Neural cell (in vitro differentiated cells): ENCODE results near the gene ZDHHC14. TPM values are rescaled to one million over a fixed set of nuclear protein-coding genes. Genes with fewer than 3 reads are reported as not detected.
"Not testable (repeated sequence)": the region's sequence is repeated elsewhere in the genome, so short reads cannot be mapped to it uniquely, and the experiment has no call there.

Experiments used
- H2AFZ ChIP-seq: fragments of 200-600, 300-800 bp; sonication (generic), shearing (Covaris generic); 2 replicates; pipeline ENCODE4 v1.6.0; 2014; ENCODE audit warnings: low read depth, mild to moderate bottlenecking, antibody characterized with exemption, low read length, moderate library complexity
- H3F3A ChIP-seq: fragments of 200-600 bp; shearing (Covaris generic); 2 replicates; pipeline ENCODE4 v1.6.1; 2016; ENCODE audit warnings: mild to moderate bottlenecking, moderate library complexity, mixed read lengths, antibody characterized with exemption, low read length; ENCODE audit not compliant: insufficient read depth, poor library complexity, severe bottlenecking
- H3K27ac ChIP-seq: fragments of 200-600, 300-800 bp; sonication (generic), shearing (Covaris generic); 2 replicates; pipeline ENCODE4 v1.5.1; 2014; ENCODE audit warnings: mild to moderate bottlenecking, low read length, moderate library complexity
- H3K27me3 ChIP-seq: fragments of 300-800, 200-600 bp; sonication (generic), shearing (Covaris generic); 2 replicates; pipeline ENCODE4 v1.6.0; 2014; ENCODE audit warnings: mild to moderate bottlenecking, low read depth, low read length, moderate library complexity; ENCODE audit not compliant: insufficient read depth
- H3K36me3 ChIP-seq: fragments of 300-800, 200-600 bp; sonication (generic), shearing (Covaris generic); 2 replicates; pipeline ENCODE4 v1.5.1; 2014; ENCODE audit warnings: mild to moderate bottlenecking, antibody characterized with exemption, low read length, moderate library complexity; ENCODE audit not compliant: insufficient read depth
- H3K4me2 ChIP-seq: fragments of 300-800, 200-600 bp; sonication (generic), shearing (Covaris generic); 2 replicates; pipeline ENCODE4 v1.6.0; 2014; ENCODE audit warnings: mild to moderate bottlenecking, low read length
- H3K4me3 ChIP-seq: fragments of 300-800, 200-600 bp; sonication (generic), shearing (Covaris generic); 2 replicates; pipeline ENCODE4 v1.5.1; 2014; ENCODE audit warnings: mild to moderate bottlenecking, low read length, moderate library complexity
- H3K79me2 ChIP-seq: fragments of 200-600 bp; shearing (Covaris generic); replicated peaks from 2 replicates; pipeline ENCODE4 v1.6.0; 2014; ENCODE audit warnings: mild to moderate bottlenecking, low read length, moderate library complexity; ENCODE audit not compliant: insufficient read depth
- H3K9ac ChIP-seq: fragments of 300-800, 200-600 bp; sonication (generic), shearing (Covaris generic); 2 replicates; pipeline ENCODE4 v1.6.1; 2016; ENCODE audit warnings: mild to moderate bottlenecking, low read length, mixed read lengths
- H3K9me2 ChIP-seq: fragments of 200-600 bp; shearing (Covaris generic); 2 replicates; pipeline ENCODE4 v1.6.1; 2016; ENCODE audit warnings: mild to moderate bottlenecking, low read length, mixed read lengths; ENCODE audit not compliant: insufficient read depth
- H3K9me3 ChIP-seq: fragments of 200-600, 300-800 bp; sonication (generic), shearing (Covaris generic); 2 replicates; pipeline ENCODE4 v1.6.1; 2016; ENCODE audit warnings: mild to moderate bottlenecking, mixed run types, low read length, moderate library complexity, mixed read lengths
- H4K20me1 ChIP-seq: fragments of 200-600 bp; shearing (Covaris generic); 2 replicates; pipeline ENCODE4 v1.6.1; 2016; ENCODE audit warnings: mild to moderate bottlenecking, mixed run types; ENCODE audit not compliant: insufficient read depth
- CTCF ChIP-seq: fragments of 450-650 bp; IDR thresholded peaks from 2 replicates; pipeline ENCODE4 v1.5.1; 2014; ENCODE audit warnings: antibody characterized with exemption, mild to moderate bottlenecking, moderate library complexity; ENCODE audit not compliant: poor library complexity, severe bottlenecking
- EP300 ChIP-seq: fragments of 450-650 bp; conservative IDR thresholded peaks from 2 replicates; pipeline ENCODE4 v1.6.1; 2014; ENCODE audit warnings: antibody characterized with exemption, mild to moderate bottlenecking, moderate library complexity; ENCODE audit not compliant: poor library complexity, severe bottlenecking
- EZH2 ChIP-seq: fragments of 200-600, 300-800 bp; shearing (Covaris generic), sonication (generic); IDR thresholded peaks from 2 replicates; pipeline ENCODE4 v1.6.1; 2014; ENCODE audit warnings: antibody characterized with exemption, low read length, borderline replicate concordance, mild to moderate bottlenecking; ENCODE audit not compliant: insufficient read depth, poor library complexity, severe bottlenecking
- MXI1 ChIP-seq: fragments of 450-650 bp; conservative IDR thresholded peaks from 2 replicates; pipeline ENCODE4 v1.6.1; 2014; ENCODE audit warnings: antibody characterized with exemption, mild to moderate bottlenecking; ENCODE audit not compliant: poor library complexity, severe bottlenecking
- POLR2AphosphoS5 ChIP-seq: IDR thresholded peaks from 2 replicates; pipeline ENCODE4 v1.6.1; 2012
- RAD21 ChIP-seq: fragments of 450-650 bp; conservative IDR thresholded peaks from 2 replicates; pipeline ENCODE4 v1.6.1; 2014; ENCODE audit warnings: antibody characterized with exemption, mild to moderate bottlenecking, moderate library complexity
- REST ChIP-seq: IDR thresholded peaks from 2 replicates; pipeline ENCODE4 v1.6.1; 2012; ENCODE audit warnings: borderline replicate concordance
- SMC3 ChIP-seq: fragments of 450-650 bp; conservative IDR thresholded peaks from 2 replicates; pipeline ENCODE4 v1.6.1; 2014; ENCODE audit warnings: antibody characterized with exemption, mild to moderate bottlenecking, moderate library complexity; ENCODE audit not compliant: poor library complexity
- TAF1 ChIP-seq: IDR thresholded peaks from 2 replicates; pipeline ENCODE4 v1.6.1; 2012; ENCODE audit warnings: low read depth
- polyA plus RNA-seq: library from polyadenylated mRNA; depleted of rRNA; stranded (reverse); fragments of >200 nt; gene quantifications from 2 replicates; pipeline ENCODE4 v1.2.3, GENCODE V29; 2014

The ZDHHC14 gene
- polyA plus RNA-seq, 1 donor from 2014 or later, result 4.1 TPM

GRCh38 chr6:157333956-157334355, 47.0 kb upstream of the ZDHHC14 start:
- H3K4me3 ChIP-seq, result no peak overlapping the region
- no peaks in the 10 kb centered on the region for H3F3A ChIP-seq
- no peaks in the 10 kb centered on the region for H3K9me2 ChIP-seq
- no peak overlapping the region for H3K9ac ChIP-seq
- H3K27me3 ChIP-seq, result no peaks in the 10 kb centered on the region
- H3K79me2 ChIP-seq, result no peaks in the 10 kb centered on the region
- H4K20me1 ChIP-seq, result no peaks in the 10 kb centered on the region
- H2AFZ ChIP-seq, result no peak overlapping the region
- TF ChIP-seq TAF1 (no peak), EZH2 (no peak), CTCF (no peak), SMC3 (no peak), REST (no peak), RAD21 (no peak), EP300 (no peak), POLR2AphosphoS5 (no peak), MXI1 (no peak)
- no peak overlapping the region for H3K27ac ChIP-seq
- H3K4me2 ChIP-seq, result no peak overlapping the region
- H3K9me3 ChIP-seq, result no peaks in the 10 kb centered on the region
- no peaks in the 10 kb centered on the region for H3K36me3 ChIP-seq

- Histone ChIP-seq H3K79me2 (no peaks in the 10 kb centered on the region), H3K9ac (no peak overlapping the region), H3F3A (no peaks in the 10 kb centered on the region), H2AFZ (no peak overlapping the region), H3K9me2 (no peaks in the 10 kb centered on the region), H3K27ac (no peak overlapping the region), H3K27me3 (no peaks in the 10 kb centered on the region), H3K36me3 (no peaks in the 10 kb centered on the region), H3K9me3 (no peaks in the 10 kb centered on the region), H3K4me2 (no peak overlapping the region), H3K4me3 (no peak overlapping the region), H4K20me1 (no peaks in the 10 kb centered on the region)
- no peak for TF ChIP-seq CTCF
- no peak for TF ChIP-seq EZH2
- TF ChIP-seq RAD21, result no peak
- TF ChIP-seq SMC3, result no peak
- no peak for TF ChIP-seq POLR2AphosphoS5
- no peak for TF ChIP-seq TAF1
- TF ChIP-seq REST, result no peak
- no peak for TF ChIP-seq MXI1
- no peak for TF ChIP-seq EP300
Measured at GRCh38 chr6:157335829-157336228, 45.2 kb upstream of the ZDHHC14 start.

GRCh38 chr6:157337276-157337675, 43.7 kb upstream of the ZDHHC14 start:
- H2AFZ ChIP-seq, H3K4me3 ChIP-seq, H3K36me3 ChIP-seq, H3K4me2 ChIP-seq, H3K27ac ChIP-seq, H3K27me3 ChIP-seq, H4K20me1 ChIP-seq, H3K9me2 ChIP-seq, H3F3A ChIP-seq, H3K9me3 ChIP-seq, H3K9ac ChIP-seq, H3K79me2 ChIP-seq: not testable (repeated sequence)
